Mesendoderm (in vitro differentiated cells): ENCODE measurements around the gene SIRT7.
"Not testable (repeated sequence)": the region's sequence is repeated elsewhere in the genome, so short reads cannot be mapped to it uniquely, and the experiment has no call there.

Experiments
- DNase-seq: peaks from one replicate; pipeline ENCODE4 v3.0.0; 2013
- H2AK5ac ChIP-seq: 2 replicates; pipeline ENCODE4 v1.6.1; 2013; ENCODE audit warnings: low read length, inconsistent platforms
- H2BK120ac ChIP-seq: 2 replicates; pipeline ENCODE4 v1.6.1; 2013; ENCODE audit warnings: low read depth, mild to moderate bottlenecking, low read length, moderate library complexity, mixed read lengths
- H2BK15ac ChIP-seq: replicated peaks from 2 replicates; pipeline ENCODE4 v1.6.1; 2013; ENCODE audit warnings: low read depth, mild to moderate bottlenecking, moderate library complexity
- H2BK5ac ChIP-seq: 2 replicates; pipeline ENCODE4 v1.6.1; 2013; ENCODE audit warnings: low read length, inconsistent platforms
- H3K18ac ChIP-seq: 2 replicates; pipeline ENCODE4 v1.6.1; 2013; ENCODE audit warnings: mild to moderate bottlenecking, low read length, mixed read lengths
- H3K23ac ChIP-seq: one replicate; pipeline ENCODE4 v1.6.1; 2013; ENCODE audit warnings: low read length
- H3K27ac ChIP-seq: 2 replicates; pipeline ENCODE4 v1.5.1; 2013; ENCODE audit warnings: low read depth, mild to moderate bottlenecking, inconsistent platforms, low read length, moderate library complexity
- H3K27me3 ChIP-seq: 2 replicates; pipeline ENCODE4 v1.6.1; 2013; ENCODE audit warnings: low read length, control low read depth, mild to moderate bottlenecking, inconsistent platforms; ENCODE audit not compliant: insufficient read depth, poor library complexity
- H3K36me3 ChIP-seq: 2 replicates; pipeline ENCODE4 v1.6.1; 2013; ENCODE audit warnings: low read length, inconsistent platforms; ENCODE audit not compliant: control insufficient read depth, insufficient read depth
- H3K4ac ChIP-seq: one replicate; pipeline ENCODE4 v1.6.1; 2013; ENCODE audit warnings: low read depth, mild to moderate bottlenecking, low read length, moderate library complexity
- H3K4me1 ChIP-seq: 2 replicates; pipeline ENCODE4 v1.6.1; 2013; ENCODE audit warnings: low read depth, low read length, inconsistent platforms; ENCODE audit not compliant: control insufficient read depth
- H3K4me2 ChIP-seq: 2 replicates; pipeline ENCODE4 v1.6.1; 2013; ENCODE audit warnings: low read length
- H3K4me3 ChIP-seq: 2 replicates; pipeline ENCODE4 v1.5.1; 2013; ENCODE audit warnings: mild to moderate bottlenecking, low read length
- H3K56ac ChIP-seq: one replicate; pipeline ENCODE4 v1.6.1; 2013; ENCODE audit warnings: low read length
- H3K79me1 ChIP-seq: 2 replicates; pipeline ENCODE4 v1.6.1; 2013; ENCODE audit warnings: low read length, inconsistent platforms
- H3K79me2 ChIP-seq: 2 replicates; pipeline ENCODE4 v1.6.1; 2013; ENCODE audit warnings: mild to moderate bottlenecking, low read length; ENCODE audit not compliant: control insufficient read depth, insufficient read depth
- H3K9ac ChIP-seq: 2 replicates; pipeline ENCODE4 v1.6.1; 2013; ENCODE audit warnings: low read length, inconsistent platforms
- H4K5ac ChIP-seq: one replicate; pipeline ENCODE4 v1.6.1; 2013; ENCODE audit warnings: low read length
- H4K8ac ChIP-seq: one replicate; pipeline ENCODE4 v1.6.1; 2013; ENCODE audit warnings: low read depth, mild to moderate bottlenecking, control low read depth, low read length, moderate library complexity
- WGBS: extraction: QIAGEN DNeasy Blood & Tissue Kit; methylation state at CpG from one replicate; pipeline ENCODE4 v1.1.7; 2013; ENCODE audit warnings: low lambda C conversion rate, missing lambda C conversion rate; ENCODE audit not compliant: insufficient coverage; ENCODE audit errors: extremely low coverage; 5-methylcytosine and 5-hydroxymethylcytosine counted together

Gene SIRT7

DNA sequence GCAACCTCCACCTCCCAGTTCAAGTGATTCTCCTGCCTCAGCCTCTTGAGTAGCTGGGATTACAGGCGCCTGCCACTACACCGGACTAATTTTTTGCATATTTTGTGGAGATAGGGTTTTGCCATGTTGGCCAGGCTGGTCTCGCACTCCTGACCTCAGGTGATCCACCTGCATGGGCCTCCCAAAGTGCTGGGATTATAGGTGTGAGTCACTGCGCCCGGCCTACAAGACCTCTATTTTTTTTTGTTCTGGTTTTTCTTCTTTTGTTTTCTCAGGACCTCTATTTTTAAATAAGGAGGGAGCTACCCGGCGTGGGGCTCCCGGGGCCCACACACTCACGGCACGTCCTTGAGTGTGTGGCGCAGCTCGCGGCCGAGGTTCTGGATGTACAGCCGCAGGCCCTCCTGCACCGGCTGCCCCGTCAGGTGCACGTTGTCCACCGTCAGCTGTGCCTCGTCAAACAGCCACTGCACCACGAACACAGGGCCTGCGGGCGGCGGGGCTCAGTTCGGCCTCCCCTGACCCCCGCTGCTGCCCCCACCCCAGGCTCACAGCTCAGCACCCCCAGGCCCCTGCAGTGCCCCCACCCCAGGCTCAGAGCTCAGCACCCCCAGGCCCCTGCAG is 37.2 kb upstream of the SIRT7 start:
- Histone ChIP-seq H3K18ac (no peak overlapping the region), H2AK5ac (no peak overlapping the region), H3K79me2 (no peaks in the 10 kb centered on the region), H4K5ac (no peak overlapping the region), H3K27ac (no peak overlapping the region), H3K23ac (no peak overlapping the region), H3K56ac (no peak overlapping the region), H2BK15ac (no peak overlapping the region), H2BK120ac (no peak overlapping the region), H4K8ac (no peak overlapping the region), H3K36me3 (no peaks in the 10 kb centered on the region), H3K4me2 (no peak overlapping the region), H3K4me3 (no peak overlapping the region), H3K79me1 (no peaks in the 10 kb centered on the region), H3K4ac (no peak overlapping the region), H3K9ac (no peak overlapping the region), H2BK5ac (no peak overlapping the region), H3K4me1 (no peaks in the 10 kb centered on the region), H3K27me3 (peaks cover 6% of the 10 kb centered on the region)
- no peak for DNase-seq
- no CpG with 5 or more reads among the region's 26 CpGs for WGBS

DNA sequence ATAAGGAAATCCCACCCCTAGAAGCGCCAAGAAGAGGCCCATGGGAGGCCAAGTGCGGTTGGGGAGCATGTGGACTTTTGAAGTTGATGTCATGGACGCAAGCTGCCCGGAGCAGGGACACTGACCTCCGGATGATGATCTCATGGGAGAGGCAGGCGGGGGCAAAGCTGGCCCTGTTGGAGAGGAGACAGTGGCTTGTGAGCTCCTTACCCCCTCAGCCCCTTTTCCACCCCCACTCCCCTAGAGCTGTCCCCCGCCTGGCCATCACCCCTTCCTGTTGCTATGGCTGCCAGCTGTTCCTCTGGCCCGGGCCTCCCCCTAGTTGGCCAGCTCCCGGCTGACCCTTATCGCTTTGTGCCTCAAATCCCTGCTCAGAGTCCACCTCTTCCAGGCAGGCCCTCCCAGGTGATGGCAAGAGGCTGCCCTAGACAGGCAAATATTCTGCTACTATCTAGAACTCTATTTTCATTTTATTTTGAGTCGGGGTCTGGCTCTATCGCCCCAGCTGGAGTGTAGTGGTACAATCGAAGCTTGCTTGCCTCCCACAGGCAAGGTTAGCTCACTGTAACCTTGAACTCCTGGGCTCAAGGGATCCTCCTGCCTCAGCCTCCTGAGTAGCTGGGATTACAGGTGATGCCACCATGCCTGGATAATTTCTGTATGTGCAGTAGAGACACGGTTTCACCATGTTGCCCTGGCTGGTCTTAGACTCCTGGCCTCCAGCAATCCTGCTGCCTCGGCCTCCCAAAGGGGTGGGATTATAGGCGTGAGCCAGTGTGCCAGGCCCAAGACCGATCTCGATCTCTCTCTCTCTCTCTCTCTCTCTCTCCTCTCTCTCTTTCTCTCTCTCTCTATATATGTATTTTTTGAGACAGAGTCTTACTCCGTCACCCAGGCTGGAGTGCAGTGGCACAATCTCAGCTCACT is 36.4 kb upstream of the SIRT7 start:
- no peak overlapping the region for H2BK15ac ChIP-seq
- H3K79me1 ChIP-seq: no peaks in the 10 kb centered on the region
- no peak overlapping the region for H4K5ac ChIP-seq
- DNase-seq: no peak
- no peak overlapping the region for H3K23ac ChIP-seq
- no peak overlapping the region for H2AK5ac ChIP-seq
- H3K56ac ChIP-seq: no peak overlapping the region
- no peaks in the 10 kb centered on the region for H3K4me1 ChIP-seq
- H2BK5ac ChIP-seq: no peak overlapping the region
- H3K4me3 ChIP-seq: no peak overlapping the region
- no CpG with 5 or more reads among the region's 19 CpGs for WGBS
- H3K18ac ChIP-seq: no peak overlapping the region
- H3K36me3 ChIP-seq: no peaks in the 10 kb centered on the region
- H4K8ac ChIP-seq: no peak overlapping the region
- H3K4me2 ChIP-seq: no peak overlapping the region
- H2BK120ac ChIP-seq: no peak overlapping the region
- H3K9ac ChIP-seq: no peak overlapping the region
- no peak overlapping the region for H3K4ac ChIP-seq
- H3K79me2 ChIP-seq: no peaks in the 10 kb centered on the region
- H3K27ac ChIP-seq: no peak overlapping the region
- H3K27me3 ChIP-seq: peaks cover 6% of the 10 kb centered on the region

DNA sequence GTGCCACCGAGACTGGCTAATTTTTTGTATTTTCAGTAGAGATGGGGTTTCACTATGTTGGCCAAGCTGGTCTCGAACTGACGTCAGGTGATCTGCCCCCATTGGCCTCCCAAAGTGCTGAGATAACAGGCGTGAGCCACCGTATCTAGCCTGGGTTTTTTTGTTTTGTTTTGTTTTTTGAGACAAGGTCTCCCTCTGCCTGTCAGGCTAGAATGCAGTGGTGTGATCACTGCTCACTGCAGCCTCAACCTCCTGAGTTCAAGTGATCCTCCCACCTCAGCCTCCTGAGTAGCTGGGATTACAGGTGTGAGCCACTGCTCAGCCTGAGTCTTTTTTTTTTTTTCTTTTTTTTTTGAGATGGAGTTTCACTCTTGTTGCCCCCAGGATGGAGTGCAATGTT is 35.5 kb upstream of the SIRT7 start:
- H3K4me3 ChIP-seq, H3K23ac ChIP-seq, H3K9ac ChIP-seq, H4K8ac ChIP-seq, H3K79me1 ChIP-seq, H3K27ac ChIP-seq, H2BK120ac ChIP-seq, H3K27me3 ChIP-seq, H3K4me1 ChIP-seq, H2BK15ac ChIP-seq, DNase-seq, H3K56ac ChIP-seq, H3K79me2 ChIP-seq, H2BK5ac ChIP-seq, H3K4me2 ChIP-seq, H3K4ac ChIP-seq, H3K18ac ChIP-seq, H2AK5ac ChIP-seq, H4K5ac ChIP-seq, H3K36me3 ChIP-seq: not testable (repeated sequence)
- no CpG with 5 or more reads among the region's 5 CpGs for WGBS

DNA sequence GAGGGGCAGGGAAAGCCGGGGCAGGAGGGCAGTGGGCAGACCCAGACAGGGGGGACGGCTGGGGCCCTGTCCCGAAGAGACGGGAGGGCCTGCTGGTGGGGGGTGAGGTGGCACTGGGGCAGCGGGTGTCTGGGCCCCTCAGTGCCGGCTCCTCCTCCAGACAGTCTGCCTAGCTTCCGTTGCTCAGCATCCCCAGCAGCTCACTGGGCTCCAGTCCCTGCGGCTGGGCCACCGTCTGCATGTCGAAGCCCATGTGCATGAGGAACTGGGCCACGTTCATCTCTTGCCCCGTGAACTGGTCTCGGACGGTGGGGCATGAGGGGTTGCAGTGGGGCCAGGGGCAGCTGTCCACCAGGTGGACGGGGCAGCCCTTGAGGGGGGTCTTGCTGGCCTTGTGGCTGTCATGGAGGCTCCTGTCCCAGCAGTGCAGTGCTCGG is 34.8 kb upstream of the SIRT7 start:
- H3K18ac ChIP-seq: no peak overlapping the region
- DNase-seq: no peak
- H4K8ac ChIP-seq: no peak overlapping the region
- H2BK120ac ChIP-seq: no peak overlapping the region
- H4K5ac ChIP-seq: no peak overlapping the region
- H3K79me1 ChIP-seq: no peaks in the 10 kb centered on the region
- no peak overlapping the region for H3K4me2 ChIP-seq
- H3K27me3 ChIP-seq: no peaks in the 10 kb centered on the region
- H3K27ac ChIP-seq: no peak overlapping the region
- H3K23ac ChIP-seq: no peak overlapping the region
- no peaks in the 10 kb centered on the region for H3K4me1 ChIP-seq
- H2BK5ac ChIP-seq: no peak overlapping the region
- no peak overlapping the region for H2AK5ac ChIP-seq
- no CpG with 5 or more reads among the region's 16 CpGs for WGBS
- no peaks in the 10 kb centered on the region for H3K79me2 ChIP-seq
- H3K4ac ChIP-seq: no peak overlapping the region
- H3K56ac ChIP-seq: no peak overlapping the region
- H2BK15ac ChIP-seq: no peak overlapping the region
- H3K9ac ChIP-seq: no peak overlapping the region
- no peaks in the 10 kb centered on the region for H3K36me3 ChIP-seq
- no peak overlapping the region for H3K4me3 ChIP-seq

DNA sequence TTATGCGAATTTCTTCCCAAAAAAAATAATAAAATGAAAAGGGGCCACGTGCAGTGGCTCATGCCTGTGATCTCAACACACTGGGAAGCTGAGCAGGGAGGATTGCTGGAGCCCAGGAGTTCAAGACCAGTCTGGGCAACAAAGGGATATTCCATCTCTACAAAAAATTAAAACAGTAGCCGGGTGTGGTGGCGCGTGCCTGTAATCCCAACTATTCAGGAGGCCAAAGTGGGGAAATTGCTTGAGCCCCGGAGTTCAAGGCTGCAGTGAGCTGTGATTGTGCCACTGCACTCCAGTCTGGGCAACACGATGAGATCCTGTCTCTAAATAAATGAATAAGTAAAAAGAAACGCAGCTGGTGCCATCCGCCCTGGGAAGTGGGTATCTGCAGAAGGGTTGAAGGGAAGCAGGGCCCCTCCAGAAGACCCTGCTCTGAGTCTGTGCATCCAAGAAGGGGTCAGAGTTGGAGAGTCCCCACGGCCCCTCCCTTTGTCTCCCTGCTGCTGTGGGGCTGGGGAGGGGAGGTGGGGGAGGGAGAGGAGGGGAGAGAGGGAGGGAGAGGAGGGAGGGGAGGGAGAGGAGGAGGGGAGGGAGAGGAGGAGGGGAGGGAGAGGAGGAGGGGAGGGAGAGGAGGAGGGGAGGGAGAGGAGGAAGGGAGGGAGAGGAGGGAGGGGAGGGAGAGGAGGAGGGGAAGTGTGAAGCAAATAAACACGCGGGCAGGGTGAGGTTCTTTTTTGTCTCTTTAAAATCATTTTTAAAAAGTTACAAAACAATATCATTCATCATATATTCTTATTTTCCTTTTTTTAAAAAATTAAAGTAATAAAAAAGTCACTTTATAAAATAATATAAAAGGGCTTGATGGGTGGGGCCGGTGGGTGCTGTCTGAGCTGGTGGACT is 34.1 kb upstream of the SIRT7 start:
- Histone ChIP-seq H2AK5ac (no peak overlapping the region), H2BK5ac (no peak overlapping the region), H3K4ac (no peak overlapping the region), H3K27me3 (no peaks in the 10 kb centered on the region), H3K4me3 (no peak overlapping the region), H3K79me1 (no peaks in the 10 kb centered on the region), H3K36me3 (no peaks in the 10 kb centered on the region), H4K8ac (no peak overlapping the region), H2BK15ac (no peak overlapping the region), H3K9ac (no peak overlapping the region), H3K4me2 (no peak overlapping the region), H2BK120ac (no peak overlapping the region), H3K27ac (no peak overlapping the region), H3K4me1 (no peaks in the 10 kb centered on the region), H4K5ac (no peak overlapping the region), H3K23ac (no peak overlapping the region), H3K79me2 (no peaks in the 10 kb centered on the region), H3K56ac (no peak overlapping the region), H3K18ac (no peak overlapping the region)
- WGBS: no CpG with 5 or more reads among the region's 13 CpGs
- no peak for DNase-seq
